Hematopoietic multipotent progenitor cell treated with erythropoietin and hydrocortisone succinate and interleukin-3 and kit ligand, for 4 days (in vitro differentiated cells): ENCODE data around the gene APOM.
A peak's percentile ranks its signal among the peaks of the same experiment; 100 is the strongest.

ENCODE experiments used
- DNase-seq: peaks from one replicate; pipeline ENCODE4 v3.0.0-alpha.2; 2015

Gene APOM

DNA sequence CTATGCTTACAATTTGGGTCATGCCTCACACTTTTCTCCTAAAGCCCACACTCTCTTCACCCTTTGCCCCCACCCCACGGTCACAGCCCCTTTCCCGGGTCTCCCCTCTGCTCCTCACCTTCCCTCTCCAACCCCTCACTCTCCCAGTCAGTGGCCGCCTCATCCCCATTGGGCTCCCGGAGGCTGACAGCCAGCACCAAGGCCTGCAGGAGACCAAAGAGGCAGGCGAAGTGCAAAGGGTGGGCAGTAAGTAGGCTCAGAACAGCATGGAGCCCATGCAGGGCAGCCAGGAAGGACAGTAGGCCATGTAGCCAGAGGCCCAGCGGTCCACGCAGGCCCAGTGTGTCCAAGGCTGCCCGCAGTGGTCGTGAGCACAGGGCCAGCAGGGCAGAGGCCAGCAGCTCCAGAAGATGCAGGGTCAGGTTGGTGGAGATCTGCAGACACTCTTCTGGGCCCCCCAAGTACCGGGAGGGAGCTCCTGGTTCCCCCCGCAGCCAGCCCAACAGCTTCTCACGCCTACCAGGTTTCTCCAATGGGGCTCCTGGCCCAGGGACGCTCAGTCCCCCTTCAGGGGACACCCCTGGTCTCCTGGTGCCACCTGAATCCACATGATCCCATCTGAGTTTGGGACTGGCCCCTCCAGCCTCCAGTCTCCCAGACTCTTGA lies 3.4 kb downstream of the APOM start:
- DNase-seq: no peak

GRCh38 chr6:31659649-31660380 lies 4.1 kb downstream of the APOM start:
- DNase-seq: peak; percentile 66

DNA sequence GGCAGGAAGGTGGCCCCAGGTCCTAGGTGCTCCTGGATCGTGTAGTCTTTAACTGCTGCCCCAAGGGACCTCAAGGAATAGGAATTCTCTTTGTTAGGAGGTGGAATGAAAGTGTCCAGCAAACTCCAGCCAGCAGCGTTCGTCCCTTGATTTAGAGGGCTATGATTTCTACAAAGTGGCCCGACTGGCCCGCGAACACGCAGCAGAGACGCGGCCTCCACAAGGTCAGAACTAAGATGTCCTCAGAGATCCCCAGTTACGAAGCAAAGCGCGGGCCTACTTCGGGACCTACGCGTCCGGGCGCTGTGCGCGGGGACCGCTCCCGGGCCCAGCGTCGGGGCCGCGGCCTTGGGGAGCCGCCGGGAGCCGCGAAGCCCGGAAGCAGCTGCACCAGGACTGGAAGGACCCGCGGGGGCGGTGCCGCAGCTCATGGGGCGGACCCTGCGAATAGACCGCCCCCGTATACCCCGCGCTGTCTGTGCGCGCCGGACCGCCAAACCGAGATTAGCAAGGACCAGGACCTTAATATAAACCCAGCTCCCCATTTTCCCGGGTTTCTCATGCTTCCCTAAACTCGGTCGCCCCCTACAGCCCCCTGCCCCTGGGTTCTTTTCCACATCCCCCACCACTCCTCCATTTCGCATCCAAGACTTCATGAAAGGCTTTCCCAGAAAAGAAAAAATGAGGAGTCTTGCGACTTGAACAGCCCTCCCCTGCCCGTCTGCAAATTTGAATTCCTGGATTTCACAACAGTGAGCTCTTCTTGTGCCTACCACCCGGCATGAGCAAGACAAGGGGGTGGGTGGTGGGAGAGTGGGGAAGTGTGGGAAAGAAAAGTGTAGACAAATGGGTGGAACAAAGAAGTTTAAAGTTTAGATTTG lies 4.9 kb downstream of the APOM start, which contains the start of gene C6orf47:
Gene C6orf47 (minus strand): TSS at position 398 of the 881 bp plus-strand sequence. CDS start 831 bp downstream, outside the sequence.
- DNase-seq: peak; percentile 95

DNA sequence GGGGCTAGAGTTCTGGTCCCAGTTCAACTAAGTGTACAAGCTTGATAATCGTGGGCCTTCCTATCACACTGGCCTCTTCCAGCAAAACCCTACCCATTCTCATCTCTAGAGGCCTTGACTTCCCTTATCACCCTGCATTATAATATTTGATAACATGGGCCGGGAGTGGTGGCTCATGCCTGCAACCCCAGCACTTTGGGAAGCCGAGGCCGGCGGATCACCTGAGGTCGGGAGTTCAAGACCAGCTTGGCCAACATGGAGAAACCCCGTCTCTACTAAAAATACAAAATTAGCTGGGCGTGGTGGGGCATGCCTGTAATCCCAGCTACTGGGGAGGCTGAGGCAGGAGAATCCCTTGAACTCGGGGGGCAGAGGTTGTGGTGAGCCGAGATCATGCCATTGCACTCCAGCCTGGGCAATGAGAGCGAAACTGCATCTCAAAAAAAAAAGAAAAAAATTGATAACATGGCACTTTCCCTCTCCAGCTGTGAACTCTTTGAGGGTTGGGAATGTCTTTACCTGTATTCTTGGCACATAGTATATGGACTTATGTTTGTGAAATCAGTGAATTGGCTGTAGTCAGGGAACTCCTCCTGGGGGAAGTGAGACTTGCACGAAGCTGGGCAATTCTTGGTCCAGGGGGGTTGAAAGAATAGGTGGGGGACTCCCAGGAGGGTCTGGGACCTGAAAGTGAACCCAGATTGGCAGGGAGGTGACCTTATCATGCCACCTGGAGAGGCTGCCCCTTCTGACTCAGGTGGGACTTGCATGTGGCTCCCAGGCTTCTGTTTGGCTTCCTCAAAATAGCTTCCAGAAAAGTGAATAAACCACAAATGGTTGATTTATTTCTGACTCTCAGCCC lies 5.8 kb downstream of the APOM start:
- DNase-seq: peak; percentile 48

DNA sequence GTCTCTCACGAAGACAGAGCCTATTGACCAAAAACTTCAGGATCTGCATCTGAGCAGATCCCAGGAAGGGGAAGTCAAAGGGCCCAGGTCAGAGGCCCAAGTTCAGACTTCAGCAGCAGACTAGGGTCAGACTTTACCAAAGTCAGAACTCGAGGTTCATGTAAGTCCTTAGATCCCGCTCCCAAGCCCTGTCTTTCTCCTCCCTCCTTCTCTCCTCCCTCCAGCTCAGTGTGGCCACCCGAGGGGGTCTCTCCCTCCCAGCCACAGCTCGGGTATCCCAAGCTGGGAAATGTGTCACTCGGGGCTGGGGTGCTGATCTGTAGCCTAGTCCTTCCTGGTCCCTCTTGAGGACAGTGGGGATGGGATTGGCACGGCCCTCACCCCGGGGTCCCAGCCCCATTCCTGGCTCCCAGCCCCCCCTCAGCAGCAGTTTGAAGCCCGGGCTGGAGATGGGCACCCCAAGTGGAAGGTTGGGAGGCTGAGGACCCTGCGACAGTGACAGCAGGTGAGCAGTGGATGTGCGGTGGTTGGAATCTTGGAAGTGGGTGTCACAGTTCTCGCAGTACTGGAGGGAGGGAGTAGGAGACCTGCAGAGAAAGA lies 6.5 kb downstream of the APOM start:
- no peak for DNase-seq

DNA sequence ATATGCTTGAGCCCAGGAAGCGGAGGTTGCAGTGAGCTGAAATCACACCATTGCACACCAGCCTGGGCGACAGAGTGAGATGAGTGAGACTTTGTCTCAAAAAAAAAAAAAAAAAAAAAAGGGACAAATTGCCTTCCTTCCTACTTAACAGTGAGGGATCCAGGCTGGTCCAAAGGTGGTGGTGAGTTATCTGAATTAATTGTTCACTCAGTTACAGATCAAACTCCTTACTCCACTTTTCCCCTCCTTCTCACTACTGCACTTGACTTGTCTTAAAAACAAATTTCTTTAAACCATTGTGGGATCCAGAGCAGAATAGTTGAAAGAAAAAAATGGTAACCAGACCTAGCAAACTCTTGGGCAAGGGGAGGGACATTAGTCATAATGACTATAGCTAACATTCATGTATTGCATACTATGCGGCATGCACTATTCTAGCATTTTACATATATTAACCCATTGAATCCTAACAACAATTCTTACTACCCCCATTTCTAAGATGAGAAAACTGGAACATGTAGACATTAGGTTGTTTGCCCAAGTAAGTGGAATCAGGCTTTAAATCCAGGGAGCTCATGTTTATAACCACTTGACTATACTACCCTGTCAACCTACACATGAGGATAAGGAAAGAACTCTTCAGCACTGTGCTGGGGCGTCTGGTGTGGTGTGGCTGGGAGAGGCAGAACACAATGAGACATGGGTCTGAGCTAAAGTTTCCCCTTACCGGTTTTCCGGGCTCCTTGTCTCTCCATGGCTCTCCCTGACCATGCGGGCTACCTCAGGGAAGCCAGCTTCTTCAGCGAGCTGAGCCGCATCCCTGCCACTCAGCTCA lies 7.6 kb downstream of the APOM start:
- DNase-seq: no peak

DNA sequence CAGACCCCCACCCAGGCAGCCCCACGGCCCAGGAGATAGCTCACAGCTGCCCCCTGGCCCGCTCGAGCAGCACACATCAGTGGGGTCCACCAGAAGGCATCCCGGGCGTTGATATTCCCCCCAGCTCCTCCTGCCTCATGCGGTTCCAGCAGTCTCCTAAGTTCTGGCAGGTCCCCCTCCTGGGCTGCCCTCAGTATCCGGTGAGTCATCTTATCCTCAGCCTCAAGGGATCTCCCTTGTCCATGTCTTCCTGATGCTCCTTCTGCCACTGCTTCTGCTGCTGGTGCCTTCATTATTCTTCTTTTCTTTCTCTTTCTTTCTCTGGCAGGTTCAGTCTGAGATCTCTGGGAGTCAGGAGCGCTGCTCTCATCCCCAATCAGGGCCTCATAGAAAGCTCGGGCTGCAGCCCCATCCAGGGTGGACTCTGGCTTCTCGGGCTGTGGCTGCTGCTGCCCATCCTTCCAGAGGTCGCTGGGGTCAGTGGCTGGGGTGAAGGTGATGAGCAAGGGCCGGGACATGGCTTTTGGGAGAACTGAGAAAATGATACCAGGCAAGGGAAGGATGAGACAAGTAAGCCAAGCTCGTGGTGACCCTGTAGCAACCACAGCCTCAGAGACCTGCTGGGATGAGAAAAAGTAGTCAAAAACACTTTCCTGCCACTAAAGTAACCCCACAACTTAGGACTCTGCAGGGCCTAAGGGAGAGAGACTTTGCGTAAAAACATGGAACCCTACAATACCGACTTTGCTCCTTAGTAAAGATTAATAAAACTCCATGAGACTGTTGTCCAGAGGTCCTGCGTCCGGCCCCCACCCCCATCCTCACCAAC lies 8.5 kb downstream of the APOM start:
- DNase-seq: peak; percentile 40

DNA sequence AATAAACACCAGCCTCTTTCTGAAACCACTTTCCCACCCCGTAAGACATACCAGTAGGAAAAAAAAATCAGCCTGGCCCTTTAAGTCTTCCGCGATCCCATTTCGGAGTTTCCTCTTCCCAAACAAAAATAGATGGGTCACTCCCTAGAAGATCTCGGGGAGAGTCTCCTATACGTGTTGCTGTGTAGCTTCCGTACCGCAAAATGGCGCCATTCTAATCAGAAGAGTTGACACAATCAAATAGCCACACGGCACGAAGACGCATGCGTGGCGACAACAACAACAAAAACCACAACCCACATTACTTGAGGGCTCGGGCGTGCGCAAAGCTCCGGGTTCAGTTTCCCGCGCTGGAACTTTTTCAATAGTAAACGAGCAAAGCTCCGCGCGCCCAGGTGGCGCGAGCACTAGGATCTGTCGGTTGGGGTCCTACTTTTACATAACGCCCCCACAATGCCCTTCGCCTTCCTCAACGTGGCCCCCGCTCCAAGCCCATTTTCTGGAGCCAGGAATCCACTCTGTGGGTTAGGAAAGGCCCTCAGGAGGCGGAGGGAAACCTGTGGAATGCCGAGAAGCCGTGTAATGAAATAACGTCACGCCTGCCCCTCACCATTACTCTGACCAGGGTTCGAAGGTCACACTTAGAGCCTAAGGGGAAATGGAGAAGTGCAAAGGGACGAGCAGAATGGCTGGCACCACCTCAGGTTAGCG lies 9.3 kb downstream of the APOM start, which contains the start of gene GPANK1:
Gene GPANK1 (minus strand): TSS at position 208 of the 711 bp plus-strand sequence. CDS start 519 bp downstream, outside the sequence.
- DNase-seq: peak; percentile 99

GRCh38 chr6:31665501-31666336 lies 10.0 kb downstream of the APOM start, which contains the start of gene CSNK2B:
TSS of gene CSNK2B (plus strand) at chr6:31666080. CDS start at chr6:31666832, 752 bp downstream.
- peak; percentile 100 for DNase-seq

GRCh38 chr6:31666337-31666965 lies 10.8 kb downstream of the APOM start:
- peak; percentile 28 for DNase-seq

- no peak for DNase-seq
Observed at GRCh38 chr6:31669676-31670075, 14.0 kb downstream of the APOM start, which contains the start of gene LY6G5B. TSS of gene LY6G5B (plus strand) at chr6:31669976. CDS start at chr6:31670951, 975 bp downstream.

- DNase-seq: no peak
Observed at GRCh38 chr6:31676322-31676903, 20.7 kb downstream of the APOM start.

DNA sequence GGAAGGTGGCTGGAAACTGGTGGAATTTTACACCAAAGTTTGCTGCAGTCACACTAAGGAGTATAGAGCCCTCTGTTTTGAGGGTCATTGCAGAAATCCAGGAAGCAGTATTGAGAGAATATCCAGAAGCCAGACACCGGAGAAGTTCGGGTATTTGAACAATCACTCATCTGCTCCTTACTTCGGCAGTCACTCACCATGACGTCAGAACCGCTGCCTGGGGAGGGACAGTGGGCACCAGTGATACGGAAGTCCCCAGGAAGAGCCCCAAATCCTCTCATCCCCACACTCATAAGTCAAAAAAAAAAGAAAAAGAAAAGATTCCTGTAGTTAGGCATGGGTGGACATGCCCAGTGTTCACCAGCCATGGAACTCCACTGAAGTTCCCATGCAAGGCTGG lies 21.2 kb downstream of the APOM start:
- DNase-seq: no peak

DNA sequence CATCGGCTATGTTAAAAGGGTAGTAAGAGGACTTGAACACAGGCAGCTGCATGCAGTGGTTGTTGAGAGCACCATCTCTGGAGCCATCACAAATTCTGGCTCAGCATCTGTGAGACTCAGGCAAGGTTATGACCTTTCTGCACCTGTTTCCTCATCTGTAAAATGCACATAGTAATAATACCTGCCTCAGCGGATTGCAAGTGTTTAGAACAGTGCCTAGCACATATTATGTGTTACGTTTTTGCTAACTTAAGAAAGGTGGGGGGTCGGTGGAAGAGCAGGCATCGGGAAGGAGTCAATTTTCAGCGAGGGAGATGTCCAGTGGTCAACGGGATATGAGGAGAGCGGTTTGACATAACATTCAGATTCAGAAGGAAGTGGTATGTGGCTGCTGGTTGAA lies 22.3 kb downstream of the APOM start:
- no peak for DNase-seq

DNA sequence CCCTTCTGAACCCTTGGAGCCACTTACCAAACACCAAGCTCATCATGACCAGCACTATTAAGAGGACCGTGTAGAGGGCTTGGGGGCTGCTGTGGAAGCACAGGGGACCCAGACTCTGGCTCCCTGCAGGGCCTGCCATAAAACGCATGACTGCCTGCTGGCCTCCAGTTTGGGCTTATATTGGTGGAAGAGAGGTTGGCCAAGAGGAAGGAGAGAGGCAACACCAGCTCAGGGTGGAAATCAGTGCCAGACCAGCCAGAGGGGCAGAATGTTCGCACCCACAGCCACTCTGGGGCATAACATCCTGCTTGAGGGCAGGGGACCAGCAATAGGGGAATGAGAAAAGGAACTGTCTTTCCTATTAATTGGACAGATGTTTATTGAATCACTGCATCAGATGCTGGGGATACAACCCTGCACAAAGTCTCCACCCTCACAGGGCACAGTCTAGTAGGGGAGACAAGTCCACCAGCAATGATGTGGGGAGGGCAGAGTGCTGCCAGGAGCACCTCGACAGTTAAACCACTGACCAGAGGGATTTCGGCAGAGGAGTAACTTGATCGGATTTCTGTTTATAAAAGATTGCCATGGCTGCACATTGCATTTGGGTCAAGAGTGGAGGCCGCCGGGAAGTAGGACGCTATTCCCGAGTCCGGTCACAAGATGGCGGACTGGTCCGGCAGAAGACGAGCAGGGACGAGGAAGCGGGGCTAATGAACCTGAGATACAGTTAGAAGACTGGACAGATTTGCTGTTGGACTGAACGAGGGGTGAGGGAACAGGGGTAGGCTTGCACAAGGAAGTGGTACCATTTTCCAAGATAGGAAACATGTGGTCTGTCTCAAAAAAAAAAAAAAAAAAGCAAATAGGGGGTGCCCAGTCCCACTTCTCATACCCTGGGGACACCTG lies 24.8 kb downstream of the APOM start, which contains the start of gene LY6G5C:
Gene LY6G5C (minus strand): TSS at position 842 of the 909 bp plus-strand sequence. CDS start 694 bp downstream, at position 148.
- DNase-seq: peak; percentile 90
